Ishikawa (cell line): Measurements from ENCODE around the gene SHISA9.

Experiments used
- CEBPB ChIP-seq: IDR thresholded peaks from 2 replicates; pipeline ENCODE4 v1.6.1; 2012
- CREB1 ChIP-seq: IDR thresholded peaks from 2 replicates; pipeline ENCODE4 v1.6.1; 2012; ENCODE audit warnings: low read depth
- EGR1 ChIP-seq: IDR thresholded peaks from 2 replicates; pipeline ENCODE4 v1.6.1; 2012
- EP300 ChIP-seq: IDR thresholded peaks from 2 replicates; pipeline ENCODE4 v1.6.1; 2012; ENCODE audit warnings: borderline replicate concordance
- FOXM1 ChIP-seq: IDR thresholded peaks from 2 replicates; pipeline ENCODE4 v1.6.1; 2012; ENCODE audit warnings: low read depth, borderline replicate concordance
- MAX ChIP-seq: IDR thresholded peaks from 2 replicates; pipeline ENCODE4 v1.6.1; 2012
- NFIC ChIP-seq: IDR thresholded peaks from 2 replicates; pipeline ENCODE4 v1.6.1; 2012
- RAD21 ChIP-seq: IDR thresholded peaks from 2 replicates; pipeline ENCODE4 v1.6.1; 2012; ENCODE audit warnings: low read depth
- REST ChIP-seq: IDR thresholded peaks from 2 replicates; pipeline ENCODE4 v1.6.1; 2012; ENCODE audit warnings: low read depth, mild to moderate bottlenecking
- TAF1 ChIP-seq: IDR thresholded peaks from 2 replicates; pipeline ENCODE4 v1.6.1; 2012; ENCODE audit warnings: low read depth, mild to moderate bottlenecking
- TCF12 ChIP-seq: IDR thresholded peaks from 2 replicates; pipeline ENCODE4 v1.6.1; 2012; ENCODE audit warnings: low read depth
- TEAD4 ChIP-seq: IDR thresholded peaks from 2 replicates; pipeline ENCODE4 v1.6.1; 2012
- USF1 ChIP-seq: IDR thresholded peaks from 2 replicates; pipeline ENCODE4 v1.6.1; 2012
- YY1 ChIP-seq: IDR thresholded peaks from 2 replicates; pipeline ENCODE4 v1.6.1; 2012; ENCODE audit warnings: low read depth
- ZBTB7A ChIP-seq: IDR thresholded peaks from 2 replicates; pipeline ENCODE4 v1.6.1; 2012; ENCODE audit warnings: low read depth

Gene SHISA9

GRCh38 chr16:13229039-13229438 lies 327.6 kb downstream of the SHISA9 start:
- TF ChIP-seq YY1 (no peak), EGR1 (no peak), CEBPB (no peak), TEAD4 (no peak), TCF12 (no peak), RAD21 (no peak), EP300 (no peak), REST (no peak), MAX (no peak), TAF1 (no peak), ZBTB7A (no peak), CREB1 (no peak), NFIC (no peak), USF1 (no peak), FOXM1 (no peak)

GRCh38 chr16:13231365-13231764 lies 330.0 kb downstream of the SHISA9 start:
- no peak for TF ChIP-seq MAX
- TF ChIP-seq YY1 = no peak
- no peak for TF ChIP-seq FOXM1
- TF ChIP-seq USF1 = no peak
- TF ChIP-seq ZBTB7A = no peak
- no peak for TF ChIP-seq CEBPB

- TF ChIP-seq FOXM1 (no peak), TAF1 (no peak), TEAD4 (no peak), USF1 (no peak), EGR1 (no peak), EP300 (no peak), NFIC (no peak), CREB1 (no peak), REST (no peak), RAD21 (no peak), YY1 (no peak), TCF12 (no peak), CEBPB (no peak)
These were observed 333.6 kb downstream of the SHISA9 start for GRCh38 chr16:13234999-13235398.

- TF ChIP-seq NFIC = no peak
- no peak for TF ChIP-seq TCF12
- no peak for TF ChIP-seq EP300
- TF ChIP-seq TEAD4 = no peak
- no peak for TF ChIP-seq FOXM1
- no peak for TF ChIP-seq RAD21
- TF ChIP-seq TAF1 = no peak
- no peak for TF ChIP-seq USF1
- TF ChIP-seq CEBPB = no peak
- TF ChIP-seq YY1 = no peak
These were observed 334.9 kb downstream of the SHISA9 start for GRCh38 chr16:13236308-13236707.

GRCh38 chr16:13238182-13238581 lies 336.8 kb downstream of the SHISA9 start:
- no peak for TF ChIP-seq CEBPB
- no peak for TF ChIP-seq RAD21
- TF ChIP-seq TEAD4 = no peak
- no peak for TF ChIP-seq ZBTB7A
- no peak for TF ChIP-seq REST
- no peak for TF ChIP-seq TAF1
- no peak for TF ChIP-seq EGR1
- TF ChIP-seq FOXM1 = no peak
- TF ChIP-seq MAX = no peak
- no peak for TF ChIP-seq NFIC
- no peak for TF ChIP-seq USF1
- TF ChIP-seq TCF12 = no peak
